NCI-H2227 treated with DMSO at 0.1 percent for 48 hours (cell line): Measurements from ENCODE around the gene SARM1.

Experiments
- DNase-seq: peaks from one replicate; lab custom pipeline; 2025; lab: John Stamatoyannopoulos, UW

The SARM1 gene

DNA sequence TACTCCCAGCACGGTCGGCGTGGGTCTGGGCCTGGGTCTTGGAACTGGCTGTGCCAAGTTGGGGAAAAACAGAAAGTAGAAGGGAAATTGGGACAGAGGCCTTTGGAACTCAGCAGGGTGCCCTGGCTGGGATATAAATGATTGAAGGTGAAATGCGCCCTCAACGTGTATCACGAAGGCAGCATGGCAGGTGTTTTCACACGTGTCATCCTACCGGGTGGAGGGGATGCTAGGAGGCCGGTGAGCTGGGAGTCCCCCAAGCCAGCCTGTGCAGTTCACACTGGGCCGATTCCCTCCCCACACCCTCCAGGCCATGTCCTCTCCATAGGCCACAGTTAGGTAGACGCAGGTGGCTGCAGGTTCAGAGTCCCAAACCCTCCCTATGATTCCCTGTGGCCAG lies 30.0 kb upstream of the SARM1 start:
- no peak for DNase-seq

DNA sequence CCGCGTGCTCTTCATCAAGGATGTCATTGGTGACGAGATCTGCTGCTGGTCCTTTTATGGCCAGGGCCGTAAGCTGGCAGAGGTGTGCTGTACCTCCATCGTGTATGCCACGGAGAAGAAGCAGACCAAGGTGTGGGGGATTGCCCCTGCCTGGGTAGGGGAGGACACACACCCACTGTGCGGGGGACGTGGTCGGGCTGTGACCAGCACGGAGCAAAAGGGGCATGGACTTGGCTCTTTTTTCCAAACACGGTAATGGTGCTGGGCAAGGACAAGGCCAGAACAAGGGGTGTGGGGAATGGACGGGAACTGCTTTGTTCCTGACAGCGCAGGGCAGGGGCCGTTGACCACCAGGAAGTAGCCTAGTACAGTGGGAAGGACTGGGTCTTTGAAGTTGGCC lies 29.2 kb upstream of the SARM1 start:
- DNase-seq = no peak

DNA sequence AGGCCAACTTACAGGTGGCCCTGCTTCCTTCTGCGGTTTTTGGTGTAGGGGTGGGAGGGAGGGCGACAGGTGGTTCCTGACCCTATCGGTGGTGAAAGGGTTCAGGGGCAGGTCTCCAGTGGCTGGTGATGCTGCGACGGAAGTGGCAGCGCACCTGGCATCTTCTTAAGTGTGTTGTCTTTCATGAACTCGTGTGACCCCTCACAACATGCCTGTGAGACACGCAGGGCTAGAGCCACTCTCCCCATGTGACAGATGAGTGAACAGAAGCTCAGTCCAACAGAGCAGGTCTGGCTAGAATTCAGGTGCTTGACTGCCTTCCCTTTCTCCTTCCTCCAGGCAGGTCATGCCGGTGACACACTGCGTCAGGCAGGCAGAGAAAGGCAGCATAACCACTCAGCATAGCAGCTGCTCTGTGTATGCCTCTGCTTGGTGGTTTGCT lies 28.0 kb upstream of the SARM1 start:
- DNase-seq = no peak

DNA sequence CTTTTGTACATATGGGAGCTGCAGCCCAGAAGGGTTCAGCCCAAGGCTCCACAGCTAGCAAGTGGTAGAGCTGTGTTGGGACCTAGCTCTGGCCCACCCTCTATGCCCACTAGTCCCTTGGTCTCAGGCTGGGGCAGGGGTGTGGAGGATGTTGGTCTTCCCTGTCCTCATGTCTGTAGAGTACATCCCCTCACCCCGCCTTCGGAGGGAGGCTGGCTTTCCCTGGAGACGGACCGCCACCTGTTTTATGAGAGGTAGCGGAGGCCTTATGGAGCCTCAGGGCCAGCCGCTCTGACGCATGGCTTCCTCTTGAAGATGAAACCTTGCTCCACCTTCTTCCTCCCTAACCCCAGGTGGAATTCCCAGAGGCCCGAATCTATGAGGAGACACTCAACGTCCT lies 27.5 kb upstream of the SARM1 start:
- no peak for DNase-seq

DNA sequence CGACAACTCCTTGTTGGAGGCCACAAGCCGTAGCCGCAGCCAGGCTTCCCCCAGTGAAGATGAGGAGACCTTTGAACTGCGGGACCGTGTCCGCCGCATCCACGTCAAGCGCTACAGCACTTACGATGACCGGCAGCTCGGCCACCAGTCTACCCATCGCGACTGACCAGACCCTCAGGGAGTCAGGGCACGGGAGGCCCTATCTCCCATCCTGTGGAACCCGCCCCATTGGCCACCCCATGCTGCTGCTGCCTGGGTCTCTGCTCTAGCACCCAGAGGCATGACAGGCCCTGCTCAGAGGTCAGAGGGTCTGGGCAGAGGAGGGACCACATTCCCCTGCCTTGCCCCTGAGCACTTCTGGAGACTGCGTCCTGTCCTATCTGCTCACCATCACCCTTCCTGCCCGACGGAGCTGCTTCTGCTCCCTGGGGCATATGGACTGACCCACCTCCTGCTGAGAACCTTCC lies 27.0 kb upstream of the SARM1 start:
- DNase-seq = no peak

DNA sequence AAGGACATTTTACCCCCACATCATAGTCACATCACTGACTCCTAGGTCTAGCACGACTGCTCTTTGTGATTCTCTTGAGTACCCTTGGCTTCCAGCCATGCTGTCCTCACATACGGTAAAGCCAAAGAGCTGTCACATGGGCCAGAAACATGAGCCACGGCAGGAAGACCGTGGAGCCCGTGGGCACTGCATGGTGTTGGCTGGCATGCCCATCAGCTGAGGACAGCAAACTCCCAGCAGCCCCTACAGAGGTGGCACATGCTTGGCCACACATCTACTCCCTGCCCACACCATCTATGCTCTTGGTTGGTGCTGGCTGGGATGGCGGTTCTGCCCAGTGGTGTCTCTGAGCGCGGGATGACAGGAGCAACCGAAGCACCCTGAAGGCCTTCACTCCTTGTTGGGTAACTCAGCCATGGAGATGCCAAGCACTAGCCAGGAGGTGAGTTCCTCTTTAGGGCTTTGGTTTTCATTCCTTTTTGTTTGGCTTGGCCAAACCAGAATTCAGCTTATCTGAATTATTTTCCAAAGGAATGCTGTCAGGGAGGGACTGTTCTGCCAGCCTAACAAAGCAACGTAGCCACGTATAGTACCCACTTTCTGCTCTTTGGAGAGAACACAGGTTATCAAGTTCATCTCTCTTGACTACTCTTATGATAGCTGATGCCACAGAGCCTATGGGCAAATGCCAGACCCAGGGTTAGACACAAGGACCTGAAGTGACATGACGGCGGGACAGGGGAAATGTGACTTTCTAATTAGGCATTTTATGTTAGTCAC lies 25.9 kb upstream of the SARM1 start:
- DNase-seq = no peak

DNA sequence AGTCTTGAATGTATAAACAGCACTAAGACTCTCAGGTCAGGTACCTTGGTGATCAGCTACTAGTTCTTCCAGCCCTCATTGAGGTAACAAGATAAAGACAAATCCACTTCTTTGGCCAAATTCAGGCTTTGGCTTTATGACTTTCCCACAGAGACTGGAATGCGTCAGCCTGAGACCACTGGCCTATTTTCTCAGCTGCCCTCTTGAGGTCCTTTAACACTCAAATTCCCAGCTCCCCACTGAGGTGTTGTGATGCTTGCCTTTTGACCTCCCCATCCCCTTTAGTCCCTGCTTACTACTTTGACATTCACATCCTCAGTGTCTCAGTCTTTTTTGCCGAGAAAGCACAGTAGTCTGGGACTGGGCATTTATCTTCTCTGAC lies 25.3 kb upstream of the SARM1 start:
- DNase-seq = no peak

DNA sequence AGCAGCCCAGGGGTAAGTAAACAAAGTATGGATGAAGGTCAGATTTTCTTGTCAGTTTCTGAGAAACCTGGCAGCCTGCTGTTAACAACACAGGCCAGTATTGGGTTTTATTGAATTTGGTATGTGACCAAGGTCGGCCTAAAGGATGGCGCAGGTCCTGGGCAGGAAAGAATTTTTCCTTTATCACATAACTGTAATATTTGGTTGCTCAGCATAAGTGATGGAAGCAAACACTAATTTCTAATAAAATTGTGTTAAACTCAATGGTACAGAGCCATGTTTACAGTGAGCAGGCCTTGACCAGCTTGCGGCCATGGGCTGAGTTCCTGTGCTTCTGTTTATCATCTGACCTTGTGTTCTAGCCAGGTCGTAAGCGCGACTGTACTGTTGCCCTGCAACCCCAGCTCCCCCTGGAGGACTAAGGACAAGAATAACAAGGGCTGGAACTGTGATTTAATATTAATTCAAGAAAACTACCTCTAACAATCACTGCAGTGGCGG lies 24.7 kb upstream of the SARM1 start:
- DNase-seq = no peak

DNA sequence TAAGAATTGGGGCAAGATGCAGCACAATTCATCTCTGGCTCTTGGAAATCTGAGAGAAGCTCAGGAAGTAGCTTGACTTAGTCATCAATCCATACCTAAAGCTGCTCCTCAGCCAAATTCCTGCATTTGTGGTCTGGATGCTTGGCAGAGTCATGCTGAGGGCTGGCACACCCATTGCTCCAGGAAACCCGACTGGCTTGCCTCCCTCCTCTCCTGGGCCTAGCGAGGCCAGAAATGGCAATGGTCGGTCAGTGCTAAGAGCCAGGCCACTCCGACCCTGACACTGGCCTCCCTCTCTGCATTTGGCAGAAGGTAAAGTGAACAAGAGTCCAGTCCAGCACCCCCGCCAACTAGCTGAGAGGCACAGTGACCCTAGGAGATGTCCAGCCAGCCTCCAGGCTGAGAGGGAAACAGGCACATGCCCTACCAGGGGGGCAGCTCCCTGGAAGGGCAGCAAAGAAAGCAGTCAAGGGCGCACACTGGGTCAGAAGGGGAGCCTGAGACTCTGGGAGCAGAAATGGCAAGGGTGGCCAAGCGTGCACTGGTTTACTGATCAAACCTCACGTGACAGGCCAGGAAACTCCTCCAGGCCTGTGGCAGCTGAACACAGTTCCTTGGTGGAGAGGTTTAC lies 24.1 kb upstream of the SARM1 start:
- no peak for DNase-seq

DNA sequence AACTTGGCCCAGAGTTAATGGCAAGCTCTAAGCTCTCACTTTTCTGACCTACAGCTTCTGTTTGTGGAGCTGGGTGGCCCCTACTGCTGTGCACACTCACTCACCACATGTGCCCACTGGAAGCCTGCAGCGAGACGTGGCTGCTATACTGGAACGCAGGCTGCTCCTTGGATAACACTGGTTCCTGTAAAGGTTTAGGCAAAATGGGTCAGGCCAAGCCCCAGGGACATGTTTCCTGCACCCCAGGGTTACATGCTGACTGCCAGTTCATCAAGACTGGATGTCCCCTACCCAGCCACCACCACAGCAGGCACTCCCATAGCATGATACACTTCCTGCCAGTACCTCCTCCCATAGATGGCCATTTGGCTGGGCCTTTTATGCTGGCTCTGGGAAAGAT lies 22.5 kb upstream of the SARM1 start:
- no peak for DNase-seq

DNA sequence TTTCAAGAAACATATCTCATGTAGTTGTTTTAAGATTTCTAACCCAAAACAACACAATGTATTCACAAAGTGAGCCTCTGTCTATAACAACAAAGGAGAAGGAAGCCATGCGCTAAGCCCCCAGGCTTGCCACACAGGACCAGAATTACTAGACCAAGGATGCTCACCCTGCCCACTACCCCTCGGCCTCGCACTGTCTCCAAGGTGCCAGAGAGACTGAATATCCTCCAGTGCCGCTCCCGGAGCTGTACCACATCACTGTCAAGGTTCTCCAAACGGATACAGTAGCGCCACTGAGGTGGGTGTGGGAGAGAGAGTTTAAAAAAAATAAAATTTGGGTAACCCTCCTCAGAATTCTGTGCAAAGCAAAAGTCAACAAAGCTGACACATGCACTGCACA lies 21.2 kb upstream of the SARM1 start:
- no peak for DNase-seq

DNA sequence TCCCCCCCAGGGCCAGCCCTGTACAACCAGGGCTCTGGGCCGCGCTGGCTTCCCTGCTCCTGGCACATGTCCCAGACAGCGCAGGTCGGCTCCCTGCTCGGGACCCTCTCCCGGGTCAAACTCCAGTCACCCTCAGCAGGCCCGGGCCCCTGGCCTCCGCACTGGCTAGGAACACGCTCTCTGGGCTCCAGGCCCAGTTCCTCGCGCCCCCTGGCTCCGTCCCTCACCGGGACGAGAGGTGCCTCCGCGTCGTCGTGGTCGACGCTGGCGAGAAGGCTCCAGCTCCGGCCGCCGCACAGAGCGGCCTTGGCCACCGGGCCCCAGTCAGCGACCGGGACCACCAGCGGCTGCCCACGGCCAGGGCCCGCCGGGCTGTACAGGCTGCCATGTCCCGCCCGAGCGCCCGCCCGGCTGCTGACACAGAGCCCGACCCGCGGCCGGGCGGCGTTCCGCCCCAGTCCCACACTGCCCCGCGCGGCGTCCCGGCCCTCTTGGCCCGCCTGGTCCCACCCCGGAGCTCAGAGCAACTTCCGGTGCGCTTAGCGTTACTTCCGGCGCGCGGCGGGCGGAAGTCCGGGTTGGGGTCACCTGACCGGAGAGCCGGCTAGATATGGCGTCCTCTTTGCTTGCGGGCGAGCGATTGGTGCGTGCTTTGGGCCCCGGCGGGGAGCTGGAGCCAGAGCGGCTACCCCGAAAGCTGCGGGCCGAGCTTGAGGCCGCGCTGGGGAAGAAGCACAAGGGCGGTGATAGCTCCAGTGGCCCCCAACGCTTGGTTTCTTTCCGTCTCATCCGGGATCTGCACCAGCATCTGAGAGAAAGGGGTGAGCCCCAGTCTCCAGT lies 14.2 kb upstream of the SARM1 start, which contains the start of gene POLDIP2:
Gene POLDIP2, minus strand, starts transcription at position 467 of the 840 bp plus-strand sequence. Its CDS starts 79 bp downstream, at position 388.
- DNase-seq = peak; percentile 80

DNA sequence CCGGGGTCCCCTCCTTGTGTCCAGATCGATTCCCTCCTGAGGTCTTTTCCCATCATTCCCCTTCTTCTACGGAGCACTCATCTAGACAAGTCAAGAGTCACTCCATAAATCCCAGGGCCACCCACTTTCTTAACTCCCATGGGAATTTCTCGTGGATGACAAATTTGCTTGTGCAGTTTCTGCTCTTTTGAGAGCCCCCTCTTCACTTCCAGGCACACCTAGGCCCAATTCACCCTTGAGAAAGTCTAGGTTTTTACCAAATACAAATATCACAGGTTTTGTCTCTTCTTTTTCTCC lies 13.6 kb upstream of the SARM1 start:
- no peak for DNase-seq

DNA sequence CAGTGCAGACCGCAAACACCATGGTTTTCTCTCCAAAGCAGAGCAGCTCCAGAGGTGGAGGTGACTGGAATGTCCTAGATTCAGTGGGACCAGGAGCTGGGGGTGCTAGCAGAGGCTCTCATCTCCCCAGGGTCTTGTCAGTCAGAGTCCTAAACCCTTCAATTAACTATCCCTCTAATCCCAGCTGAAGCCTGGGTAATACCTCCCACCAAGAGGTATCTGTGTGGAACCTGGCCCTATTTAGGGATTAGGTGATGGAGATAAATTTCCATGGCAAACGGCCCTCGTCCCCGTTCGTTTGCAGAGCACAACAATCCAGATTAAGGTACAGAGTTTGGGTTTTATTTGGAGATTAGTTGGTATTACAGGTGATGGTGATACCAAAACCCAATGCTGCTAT lies 8.3 kb upstream of the SARM1 start:
- DNase-seq = no peak

DNA sequence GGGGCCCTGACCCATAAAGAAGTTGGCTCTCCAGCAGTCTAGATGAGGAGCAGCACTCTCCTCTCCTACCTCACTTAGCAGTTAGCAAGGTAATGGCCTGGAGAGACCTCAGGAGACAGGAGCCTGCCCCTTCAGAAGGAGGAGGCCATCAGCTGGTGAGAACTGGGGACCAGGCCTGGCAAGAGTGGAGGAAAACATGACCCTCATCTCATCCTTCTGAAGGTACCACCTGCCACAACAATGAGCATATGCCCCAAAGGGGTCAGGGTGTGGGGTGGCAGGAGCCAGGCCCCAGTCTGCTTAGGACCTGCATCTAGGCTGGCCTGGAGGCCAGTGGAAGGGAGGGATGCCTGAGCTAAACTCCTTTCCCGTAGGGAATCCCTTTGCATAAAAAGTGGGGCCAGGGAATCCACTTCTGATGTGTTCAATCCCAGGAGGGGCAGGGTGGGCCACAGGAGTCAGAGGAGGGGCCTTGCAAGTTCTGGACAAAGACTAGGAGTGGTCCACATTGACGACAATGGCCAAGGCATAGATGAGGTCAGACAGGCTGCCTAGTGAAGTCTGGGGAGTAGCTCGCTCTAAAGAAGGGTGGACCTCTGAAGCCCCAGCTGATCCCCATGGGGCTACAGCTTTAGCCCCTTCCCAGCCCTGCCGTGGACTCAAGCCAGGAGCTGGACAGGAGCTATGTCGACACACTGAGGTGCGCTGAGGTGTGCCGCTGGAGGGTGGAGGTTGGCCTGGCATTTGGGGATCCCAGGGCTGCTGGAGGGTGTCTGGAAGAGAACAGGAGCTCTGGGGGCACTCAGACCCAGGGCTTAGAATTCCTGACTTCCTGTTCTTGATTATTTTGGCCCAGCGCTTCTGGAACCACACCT lies 7.5 kb upstream of the SARM1 start:
- DNase-seq = no peak

DNA sequence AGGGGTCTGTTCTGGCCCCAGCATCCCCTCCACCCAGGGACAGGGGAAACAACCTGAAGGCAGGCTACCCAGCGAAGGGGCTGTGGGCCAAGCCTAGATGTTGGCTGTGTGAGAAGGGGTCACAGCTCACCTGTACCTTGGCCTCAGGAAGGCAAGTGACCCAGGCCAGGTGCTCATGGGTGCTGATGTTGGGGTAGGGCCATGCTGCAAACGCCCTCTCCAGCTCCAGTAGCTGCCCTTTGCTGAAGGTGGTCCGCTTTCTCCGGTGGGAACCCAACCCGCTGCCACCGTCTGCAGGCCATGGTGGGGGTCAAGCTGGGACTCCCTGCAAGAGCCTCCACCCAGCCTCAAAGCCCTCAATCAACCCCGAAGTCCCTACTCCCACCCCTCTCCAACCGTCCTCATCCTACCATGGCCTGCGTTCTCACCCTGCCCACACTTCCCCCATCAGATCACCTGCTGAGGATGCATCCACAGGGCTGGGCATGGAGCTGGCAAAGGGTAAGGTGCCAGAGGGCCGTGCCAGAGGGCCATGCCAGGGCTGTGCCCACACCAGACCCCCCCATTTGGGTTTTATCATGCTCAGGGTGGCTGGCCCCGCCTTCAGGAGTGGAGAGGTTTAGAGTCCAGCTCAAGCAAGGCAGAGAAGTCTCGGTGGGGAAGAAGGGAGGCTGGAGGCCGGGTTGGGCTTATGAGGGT lies 6.7 kb upstream of the SARM1 start, which contains the start of gene SEBOX:
Gene SEBOX, minus strand, starts transcription at position 535 of the 699 bp plus-strand sequence. Its CDS starts 48 bp downstream, at position 487.
- DNase-seq = no peak

DNA sequence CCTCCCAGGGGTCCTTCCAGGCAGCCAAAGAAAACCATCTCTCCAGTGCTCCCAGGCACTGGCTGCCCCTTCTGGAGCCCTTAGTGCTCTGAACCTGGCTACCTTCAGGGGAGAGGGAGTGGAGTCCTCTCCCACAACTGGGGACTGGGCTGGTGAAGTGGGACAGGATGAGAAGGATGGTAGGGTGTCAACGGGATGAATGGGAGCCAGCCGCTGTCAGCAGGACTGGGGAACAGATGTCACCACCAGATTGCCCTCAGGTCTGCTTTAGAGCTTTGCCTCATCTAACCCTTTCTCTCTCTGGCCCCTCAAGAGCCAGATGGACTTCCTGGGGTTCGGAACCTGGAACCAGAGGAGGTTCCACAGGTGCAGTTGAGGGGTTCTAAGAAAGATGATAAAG lies 6.0 kb upstream of the SARM1 start:
- DNase-seq = no peak

DNA sequence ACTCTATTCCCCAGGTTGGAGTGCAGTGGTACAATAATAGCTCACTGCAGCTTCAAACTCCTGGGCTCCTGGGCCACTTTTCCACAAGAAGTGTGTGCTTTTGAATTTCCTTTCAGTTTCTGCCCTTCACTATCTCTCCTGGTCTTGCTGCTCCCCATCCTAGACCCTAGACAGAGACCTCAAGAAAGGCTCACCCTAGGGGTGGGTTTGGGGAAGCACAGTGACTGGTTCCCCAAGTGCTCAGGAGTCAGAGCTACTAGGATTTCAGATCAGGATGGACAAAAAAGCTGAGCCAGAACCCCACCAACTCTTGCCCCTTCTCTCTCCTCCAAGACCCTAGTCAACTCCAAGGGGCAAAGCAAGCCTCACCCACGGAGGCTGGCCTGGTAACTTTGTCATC lies 4.9 kb upstream of the SARM1 start:
- DNase-seq = no peak

DNA sequence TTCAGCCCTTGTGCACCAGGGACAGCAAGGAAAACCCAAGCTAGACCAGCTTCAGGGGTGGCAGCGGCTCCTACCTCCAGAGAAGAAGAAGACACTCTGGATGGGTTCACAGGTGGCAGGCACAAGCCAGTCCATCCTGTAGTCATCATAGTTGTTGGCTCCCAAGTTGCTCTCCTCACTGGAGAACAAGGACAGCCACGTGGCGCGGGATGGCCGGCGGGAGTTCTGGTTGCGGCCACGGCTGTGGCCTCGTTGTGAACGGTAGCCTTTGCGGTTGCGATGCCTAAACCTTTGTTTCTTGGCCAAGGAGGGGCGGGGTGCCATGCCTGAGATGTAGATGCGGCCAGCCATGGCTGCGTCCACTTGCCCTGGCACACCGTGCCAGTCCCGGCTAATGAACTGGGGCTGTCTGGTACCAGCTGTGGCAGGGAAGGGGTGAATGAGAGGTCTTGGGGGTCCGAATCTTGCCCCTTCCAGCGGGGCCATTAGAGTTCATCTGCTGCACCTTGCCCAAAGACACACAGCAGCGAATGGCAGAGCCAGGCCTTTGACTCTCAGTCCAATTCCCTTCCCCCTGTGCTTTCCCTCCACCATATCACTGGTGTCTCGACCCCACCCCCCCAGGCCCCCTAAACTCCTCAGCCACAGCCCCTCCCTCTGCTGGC lies 3.7 kb upstream of the SARM1 start:
- no peak for DNase-seq

DNA sequence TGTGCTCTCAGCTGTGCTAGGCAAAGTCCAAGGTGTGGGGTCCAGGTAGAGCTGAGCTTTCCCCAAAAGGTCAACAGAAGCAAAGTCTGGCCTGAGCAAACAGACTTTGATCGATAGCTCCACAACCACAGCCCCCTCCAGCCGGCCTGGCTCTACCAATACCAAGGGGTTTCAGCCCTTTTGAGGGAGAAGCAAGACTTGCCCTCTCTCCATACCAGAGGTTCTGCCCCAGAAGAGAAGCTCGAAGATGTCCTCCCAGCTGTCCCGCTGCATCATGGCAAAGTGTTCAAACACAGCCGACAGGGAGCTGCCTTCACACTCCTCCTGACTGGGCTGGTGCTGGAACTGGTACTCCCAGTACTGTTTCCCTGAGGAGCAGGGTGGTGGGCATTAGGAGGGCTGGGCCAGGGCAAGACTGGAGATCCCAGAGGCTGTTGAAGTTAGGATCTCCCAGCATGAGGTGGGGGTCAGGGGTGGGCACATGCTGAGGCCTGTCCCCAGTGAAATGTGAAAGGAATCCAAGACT lies 3.1 kb upstream of the SARM1 start:
- no peak for DNase-seq
